Measurements from ENCODE around the gene FOXP4.

Gene FOXP4

DNA sequence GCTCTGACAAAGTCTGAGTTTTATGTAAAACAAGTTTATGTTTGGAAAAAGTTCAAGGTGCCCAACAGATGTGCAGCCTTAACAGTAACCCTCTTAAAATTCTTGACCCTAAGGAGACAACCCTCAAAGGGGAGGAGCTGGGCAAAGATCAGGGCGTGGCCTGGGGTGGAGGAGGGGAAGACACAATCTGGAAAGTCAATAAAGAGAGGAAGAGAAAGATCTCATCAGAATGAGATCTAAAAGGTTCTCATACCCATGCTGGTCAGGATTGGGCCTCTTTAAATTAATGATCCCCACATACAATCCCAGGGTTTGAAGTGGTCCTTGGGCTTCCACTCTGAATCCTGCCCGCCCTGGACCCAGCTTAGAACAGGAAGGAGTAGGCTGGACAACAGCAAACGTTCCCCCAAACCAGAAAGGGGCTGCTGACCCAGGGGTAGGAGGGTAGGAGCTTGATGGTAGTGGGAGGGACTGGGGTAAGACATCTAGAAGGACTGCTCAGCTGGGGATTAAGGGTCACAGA lies 33.0 kb downstream of the FOXP4 start:
- no peak for DNase-seq (ENCODE audit: low read depth, low spot score)
- no peak overlapping the region for H3K27ac ChIP-seq

DNA sequence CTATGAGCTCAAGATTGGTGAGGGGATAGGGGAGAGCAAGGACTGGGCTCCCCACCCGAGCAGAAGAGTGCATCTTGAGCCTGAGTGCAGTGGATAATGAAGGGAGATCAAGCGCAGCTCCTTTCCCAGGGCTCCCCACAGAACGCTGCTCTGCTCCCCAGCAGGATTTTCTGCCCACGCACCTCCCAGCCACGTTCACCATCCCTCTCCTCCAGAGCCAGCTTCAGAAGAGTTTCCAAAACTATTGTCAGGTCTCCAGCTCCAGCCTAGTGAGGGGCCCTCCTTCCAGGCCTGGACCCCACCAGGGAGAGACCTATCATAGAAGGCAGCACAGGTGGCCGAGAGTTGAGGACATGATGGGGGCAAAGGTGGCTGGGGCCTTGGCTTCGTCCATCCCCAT lies 34.5 kb downstream of the FOXP4 start:
- DNase-seq (ENCODE audit: low read depth, low spot score) = no peak
- H3K27ac ChIP-seq = no peak overlapping the region

DNA sequence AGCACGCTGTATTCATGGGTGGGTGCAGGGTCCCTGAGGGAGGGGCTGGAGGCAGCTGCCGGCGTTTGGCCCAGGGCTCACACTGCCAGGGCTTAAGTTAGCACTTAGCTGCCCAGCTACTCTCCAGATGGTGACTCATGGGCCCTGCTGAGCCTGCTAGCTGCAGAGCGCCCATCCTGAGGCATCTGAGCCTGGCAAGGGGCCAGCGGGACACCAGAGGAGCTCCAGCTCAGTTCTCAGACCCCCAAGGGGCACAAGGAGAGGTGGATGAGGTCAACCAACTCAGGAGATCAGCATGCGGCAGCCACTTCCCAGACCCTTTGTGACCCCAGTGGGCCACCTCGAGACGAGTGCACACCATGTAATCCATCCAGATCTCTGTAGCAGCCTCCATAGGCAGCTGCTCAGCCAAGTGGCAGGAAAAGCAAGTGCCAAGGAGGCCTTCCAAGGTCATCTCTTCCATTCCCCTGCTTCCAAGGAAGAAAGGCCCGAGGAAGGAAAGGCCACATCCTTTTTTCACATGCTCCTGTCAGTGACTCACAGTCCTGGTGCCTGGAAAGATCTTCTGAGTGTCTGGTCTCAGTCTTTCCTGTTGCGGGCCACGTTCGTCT lies 35.3 kb downstream of the FOXP4 start:
- no peak for DNase-seq (ENCODE audit: low read depth, low spot score)
- H3K27ac ChIP-seq = no peak overlapping the region

DNA sequence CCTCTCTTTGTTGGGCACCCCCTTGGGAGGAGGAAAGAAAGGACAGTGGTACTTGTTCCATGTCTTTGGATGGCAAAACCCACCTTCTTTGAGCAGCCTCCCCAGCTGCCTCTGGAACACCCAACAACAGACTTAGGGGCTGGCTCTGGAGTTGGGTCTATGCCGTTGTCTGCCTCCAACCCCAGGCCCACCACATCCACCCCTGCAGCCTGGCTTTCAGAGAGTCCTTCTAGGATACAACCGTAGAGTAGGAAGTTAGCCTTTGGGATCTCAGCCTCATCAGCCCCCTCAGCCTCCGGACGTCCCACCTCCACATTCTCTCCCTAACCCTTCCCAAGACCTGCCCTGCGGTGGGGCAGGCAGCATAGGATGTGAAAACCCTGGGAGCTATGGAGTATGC lies 36.4 kb downstream of the FOXP4 start:
- no peak for DNase-seq (ENCODE audit: low read depth, low spot score)
- no peak overlapping the region for H3K27ac ChIP-seq

DNA sequence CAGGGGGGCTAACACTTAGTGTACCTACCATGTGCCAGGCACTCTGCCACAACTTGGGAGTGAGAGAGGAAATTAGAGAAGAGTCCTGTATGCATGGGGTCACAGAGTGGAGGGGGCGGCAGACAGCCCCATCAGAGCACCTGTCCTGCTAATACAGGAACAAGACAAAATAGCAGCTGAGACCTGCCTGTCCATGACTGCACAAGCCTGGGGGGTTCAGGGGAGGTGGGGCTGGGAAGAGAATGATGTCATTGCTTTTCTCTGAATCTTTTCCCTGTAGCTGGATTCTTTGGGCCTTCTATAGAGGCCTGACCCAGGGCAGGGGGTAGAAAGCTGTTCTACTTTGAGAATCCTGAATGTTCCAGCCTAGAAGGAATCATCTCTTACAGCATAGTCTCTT lies 37.4 kb downstream of the FOXP4 start:
- H3K27ac ChIP-seq = no peak overlapping the region
- no peak for DNase-seq (ENCODE audit: low read depth, low spot score)

DNA sequence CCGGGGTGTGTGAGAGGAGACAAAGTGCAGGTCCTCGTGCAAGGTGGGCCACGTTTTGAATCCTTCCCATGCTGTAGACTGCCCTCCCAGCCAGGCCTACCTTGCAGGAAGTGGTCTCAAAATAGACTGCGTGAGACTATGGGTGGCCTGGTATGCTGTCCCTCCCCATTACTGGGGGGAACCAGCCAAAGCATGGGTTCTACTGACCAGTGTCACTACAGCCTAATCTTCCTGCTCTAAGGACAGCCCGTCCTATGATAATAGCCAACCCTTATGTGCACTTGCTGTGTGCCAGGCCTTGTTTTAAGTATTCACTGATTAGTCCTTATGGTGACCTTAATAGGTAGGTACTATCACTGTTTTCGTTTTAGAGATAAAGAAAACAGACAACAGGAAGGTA lies 38.0 kb downstream of the FOXP4 start:
- DNase-seq (ENCODE audit: low read depth, low spot score) = no peak

DNA sequence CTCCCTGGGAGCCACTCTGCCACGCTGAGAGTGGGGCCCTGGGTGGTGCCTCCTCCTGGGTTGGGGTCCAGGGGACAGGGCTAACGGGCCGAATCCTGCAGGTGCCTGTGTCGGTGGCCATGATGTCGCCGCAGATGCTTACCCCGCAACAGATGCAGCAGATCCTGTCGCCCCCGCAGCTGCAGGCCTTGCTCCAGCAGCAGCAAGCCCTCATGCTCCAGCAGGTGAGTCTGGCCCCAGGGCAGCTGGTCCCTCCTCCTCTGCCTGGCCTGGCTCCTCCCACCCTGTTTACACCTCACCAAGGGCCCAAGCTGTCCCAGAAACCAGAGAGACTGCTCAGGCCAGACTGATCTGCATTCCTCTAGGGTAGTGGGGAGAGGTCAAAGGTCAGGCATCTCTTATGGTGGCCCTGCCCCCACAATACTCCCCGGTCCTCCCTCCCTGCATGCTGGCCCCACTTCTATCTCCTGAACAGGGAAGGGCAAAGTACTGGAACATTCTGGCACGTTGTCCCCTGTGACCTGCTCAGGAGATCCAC lies 38.6 kb downstream of the FOXP4 start:
- no peak overlapping the region for H3K27ac ChIP-seq
- no peak for DNase-seq (ENCODE audit: low read depth, low spot score)

More for the DNA sequence above, 38.0 kb downstream of the FOXP4 start:
- H3K27ac ChIP-seq = no peak overlapping the region

DNA sequence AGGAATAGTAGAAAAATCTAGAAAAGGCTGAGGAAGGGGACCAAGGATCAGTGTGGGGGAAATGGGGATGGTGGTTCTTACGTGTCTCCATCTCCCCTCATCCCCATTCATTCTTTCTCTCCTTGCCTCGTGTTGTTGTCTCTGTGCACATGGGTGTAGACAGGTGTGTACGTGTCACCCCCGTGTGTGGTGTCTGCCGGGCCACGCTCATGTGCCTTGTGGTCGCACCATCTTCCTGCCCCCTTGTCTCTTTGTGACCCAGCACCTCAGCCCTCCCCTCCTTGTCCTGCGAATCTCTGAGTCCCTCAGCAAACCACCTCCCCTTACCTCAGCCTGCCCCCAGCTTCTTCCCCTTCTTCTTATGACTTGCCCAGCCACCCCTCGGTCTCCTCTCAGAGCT lies 39.4 kb downstream of the FOXP4 start:
- H3K27ac ChIP-seq = no peak overlapping the region
- no peak for DNase-seq (ENCODE audit: low read depth, low spot score)

DNA sequence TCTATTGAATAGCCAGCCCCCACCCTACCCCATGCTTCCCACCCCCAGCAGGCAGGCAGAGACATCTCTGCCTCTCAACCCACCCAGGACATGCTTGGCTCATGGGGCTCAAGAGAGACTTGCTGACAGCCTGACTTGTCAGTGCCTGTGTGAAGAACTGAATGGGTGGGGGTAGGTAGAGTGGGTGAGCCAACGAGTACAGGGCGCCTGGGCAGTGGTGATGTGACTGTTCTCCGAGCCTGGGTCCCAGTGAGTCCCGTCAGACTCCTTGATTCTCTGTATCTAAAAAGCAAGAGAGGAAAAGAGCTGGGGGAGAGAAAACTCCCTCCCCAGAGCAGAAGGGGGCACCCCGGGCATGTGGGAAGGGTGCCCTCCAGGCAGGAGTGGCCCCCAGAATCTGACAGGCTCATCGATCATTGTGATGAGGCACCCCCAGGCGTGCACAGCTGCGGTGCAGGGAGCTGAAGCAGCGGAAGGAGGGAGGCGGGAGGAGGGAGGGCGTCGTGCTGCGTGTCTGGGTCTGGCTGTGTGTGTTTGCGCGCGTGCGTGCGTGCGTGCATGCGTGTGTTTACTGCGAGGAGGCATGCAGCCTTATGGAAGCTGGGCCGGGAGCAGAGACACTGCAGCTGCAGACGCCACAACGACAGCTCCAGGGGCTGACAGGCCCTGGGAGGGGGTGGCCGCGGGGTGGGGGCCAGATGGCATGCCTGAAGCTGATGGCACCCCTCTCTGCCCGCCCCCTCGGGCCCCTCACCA lies 40.2 kb downstream of the FOXP4 start:
- DNase-seq (ENCODE audit: low read depth, low spot score) = no peak
- no peak overlapping the region for H3K27ac ChIP-seq

DNA sequence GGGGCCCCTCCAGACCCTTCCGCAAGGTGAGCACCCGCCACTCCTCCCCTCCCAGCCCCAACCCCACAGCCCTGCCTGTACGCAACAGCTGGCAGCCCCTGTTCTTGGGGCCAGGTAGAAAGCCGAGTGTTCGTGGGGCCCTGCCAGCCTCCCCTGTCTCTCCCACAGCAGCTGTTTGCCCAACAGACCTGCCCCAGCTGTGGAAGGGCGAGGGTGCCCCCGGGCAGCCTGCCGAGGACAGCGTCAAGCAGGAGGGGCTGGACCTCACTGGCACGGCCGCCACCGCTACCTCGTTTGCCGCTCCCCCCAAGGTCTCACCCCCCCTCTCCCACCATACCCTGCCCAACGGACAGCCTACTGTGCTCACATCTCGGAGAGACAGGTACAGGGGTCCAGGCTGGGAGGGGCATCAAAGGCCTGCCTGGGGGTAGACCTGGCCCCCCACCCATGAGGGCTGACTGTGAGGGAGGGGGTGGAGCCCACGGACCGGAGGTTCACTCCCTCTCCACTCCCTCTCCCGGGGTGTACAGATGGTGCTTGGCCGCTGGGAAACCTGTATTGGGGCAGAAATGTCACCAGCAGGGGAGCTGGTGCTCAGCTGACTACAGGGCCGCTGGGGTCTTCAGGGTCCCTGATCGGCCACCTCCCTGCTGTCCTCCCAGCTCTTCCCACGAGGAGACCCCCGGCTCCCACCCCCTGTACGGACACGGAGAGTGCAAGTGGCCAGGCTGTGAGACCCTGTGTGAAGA lies 41.1 kb downstream of the FOXP4 start:
- no peak for DNase-seq (ENCODE audit: low read depth, low spot score)
- no peak overlapping the region for H3K27ac ChIP-seq

DNA sequence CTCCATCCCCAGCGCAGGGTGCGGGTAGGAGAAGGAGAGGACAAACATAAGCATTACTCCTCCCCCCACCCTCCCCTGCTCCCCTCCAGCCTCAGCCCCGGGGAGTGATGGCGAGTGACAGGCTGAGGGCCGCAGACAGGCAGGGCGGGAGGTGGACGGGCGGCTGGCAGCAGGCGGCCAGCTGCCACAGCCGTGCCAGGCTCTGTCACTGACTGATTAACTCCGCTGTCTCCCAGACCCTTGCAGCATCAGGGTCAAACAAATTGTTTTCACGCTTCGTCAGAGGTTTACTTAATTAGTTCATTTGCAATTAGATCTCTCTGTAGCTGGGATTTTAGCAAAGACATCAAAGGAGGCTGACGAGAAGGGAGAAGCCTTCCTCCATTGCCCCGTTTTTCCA lies 41.9 kb downstream of the FOXP4 start:
- H3K27ac ChIP-seq = no peak overlapping the region
- no peak for DNase-seq (ENCODE audit: low read depth, low spot score)

DNA sequence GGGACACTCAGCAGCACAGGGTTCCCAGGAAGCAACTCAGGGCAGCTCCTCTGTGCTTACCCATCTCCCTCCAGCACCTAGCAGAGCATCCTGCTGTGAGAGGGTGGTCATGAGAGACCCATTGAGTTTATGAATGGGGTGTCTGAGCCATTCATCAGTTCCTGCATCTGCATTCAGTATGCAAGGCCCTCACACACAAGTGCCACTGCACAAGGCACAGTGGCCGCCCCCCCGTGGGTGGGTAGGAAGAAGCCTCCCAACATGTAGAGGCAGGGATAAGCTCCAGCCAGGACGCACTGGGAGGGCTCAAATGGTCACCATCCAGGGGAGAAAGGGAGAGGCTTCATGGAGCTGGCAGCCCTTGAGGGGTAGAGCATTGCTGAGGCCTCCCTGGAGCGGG lies 43.0 kb downstream of the FOXP4 start:
- DNase-seq (ENCODE audit: low read depth, low spot score) = no peak
- H3K27ac ChIP-seq = no peak overlapping the region

DNA sequence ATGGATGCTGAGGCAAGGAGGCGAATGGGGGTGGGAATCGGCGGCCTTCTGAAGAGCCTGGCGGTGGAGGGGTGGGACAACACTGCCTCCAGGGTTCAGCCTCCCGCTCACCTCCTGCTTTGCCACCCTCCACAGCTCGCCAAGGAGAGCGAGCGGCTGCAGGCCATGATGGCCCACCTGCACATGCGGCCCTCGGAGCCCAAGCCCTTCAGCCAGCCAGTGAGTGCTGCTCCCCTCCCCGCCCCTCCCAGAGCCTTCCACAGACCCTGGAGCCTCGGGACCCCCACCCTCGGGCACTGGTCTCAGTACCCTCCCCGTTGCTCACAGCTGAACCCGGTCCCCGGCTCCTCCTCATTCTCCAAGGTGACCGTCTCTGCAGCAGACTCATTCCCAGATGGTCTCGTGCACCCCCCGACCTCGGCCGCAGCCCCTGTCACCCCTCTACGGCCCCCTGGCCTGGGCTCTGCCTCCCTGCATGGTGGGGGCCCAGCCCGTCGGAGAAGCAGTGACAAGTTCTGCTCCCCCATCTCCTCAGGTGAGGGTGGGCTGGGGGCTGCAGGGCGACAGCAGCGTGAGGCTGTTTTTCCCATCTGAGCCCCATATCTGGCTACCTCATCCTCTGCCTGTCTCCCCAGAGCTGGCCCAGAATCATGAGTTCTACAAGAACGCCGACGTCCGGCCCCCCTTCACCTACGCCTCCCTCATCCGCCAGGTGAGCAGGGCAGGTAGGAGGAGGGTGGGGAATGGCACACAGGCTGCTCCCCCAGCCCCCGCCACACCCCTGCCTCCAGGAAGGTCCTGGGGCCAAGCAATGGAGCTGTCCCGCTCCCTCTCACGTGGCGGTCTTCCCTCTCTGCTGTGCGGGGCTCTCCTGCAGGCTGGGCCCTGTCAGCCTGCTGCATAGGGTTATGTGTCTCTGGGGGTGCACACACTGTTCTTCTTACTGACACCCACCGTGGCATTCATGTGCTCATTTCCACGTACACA lies 43.7 kb downstream of the FOXP4 start:
- no peak for DNase-seq (ENCODE audit: low read depth, low spot score)
- no peak overlapping the region for H3K27ac ChIP-seq

DNA sequence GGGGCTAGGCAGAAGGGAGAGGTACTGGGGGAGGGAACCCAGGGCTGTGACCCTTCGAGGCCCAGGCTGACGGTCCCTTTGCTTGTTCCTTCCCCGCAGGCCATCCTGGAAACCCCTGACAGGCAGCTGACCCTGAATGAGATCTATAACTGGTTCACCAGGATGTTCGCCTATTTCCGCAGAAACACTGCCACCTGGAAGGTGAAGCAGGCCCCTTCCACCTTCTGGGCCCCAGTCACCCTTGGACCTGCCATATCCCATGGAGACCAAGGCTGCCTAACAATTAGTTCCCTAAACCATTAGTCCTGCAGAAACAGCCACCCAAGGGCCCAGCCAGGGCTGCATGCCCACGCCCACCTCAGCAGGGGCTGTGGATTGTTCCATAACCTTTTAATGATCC lies 44.9 kb downstream of the FOXP4 start:
- no peak for DNase-seq (ENCODE audit: low read depth, low spot score)

DNA sequence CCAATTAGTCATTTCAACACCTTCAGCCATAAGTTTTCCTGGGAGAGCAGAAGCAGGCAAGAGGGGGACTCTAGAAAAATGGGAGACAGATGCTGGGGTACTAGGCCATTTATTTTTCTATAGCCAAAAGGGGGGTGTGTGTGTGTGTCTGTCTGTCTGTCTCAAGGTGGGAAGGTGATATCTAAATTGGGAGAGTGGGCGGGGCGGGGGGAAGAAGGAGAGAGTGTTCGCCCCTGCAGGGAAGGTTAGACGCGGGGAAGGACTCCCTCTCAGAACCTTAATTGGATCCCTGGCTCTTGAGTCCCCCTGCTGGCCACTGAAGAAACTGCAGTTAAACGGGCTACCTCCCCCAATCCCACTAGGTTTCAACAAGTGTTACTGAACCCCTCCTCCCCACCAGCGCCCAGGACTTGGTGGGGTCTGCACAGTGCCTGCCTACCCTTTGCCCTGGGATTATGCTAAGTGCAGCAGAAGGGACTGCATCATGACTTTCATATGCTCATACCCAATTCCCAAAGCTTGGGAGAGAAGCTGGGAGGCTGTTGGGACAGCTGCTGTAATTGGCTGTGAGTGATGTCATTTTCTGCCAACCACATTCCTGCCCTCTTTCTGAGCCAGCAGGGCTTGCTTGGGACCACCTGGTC lies 45.8 kb downstream of the FOXP4 start:
- no peak for DNase-seq (ENCODE audit: low read depth, low spot score)
- no peak overlapping the region for H3K27ac ChIP-seq

More for the DNA sequence above, 44.9 kb downstream of the FOXP4 start:
- H3K27ac ChIP-seq = no peak overlapping the region

DNA sequence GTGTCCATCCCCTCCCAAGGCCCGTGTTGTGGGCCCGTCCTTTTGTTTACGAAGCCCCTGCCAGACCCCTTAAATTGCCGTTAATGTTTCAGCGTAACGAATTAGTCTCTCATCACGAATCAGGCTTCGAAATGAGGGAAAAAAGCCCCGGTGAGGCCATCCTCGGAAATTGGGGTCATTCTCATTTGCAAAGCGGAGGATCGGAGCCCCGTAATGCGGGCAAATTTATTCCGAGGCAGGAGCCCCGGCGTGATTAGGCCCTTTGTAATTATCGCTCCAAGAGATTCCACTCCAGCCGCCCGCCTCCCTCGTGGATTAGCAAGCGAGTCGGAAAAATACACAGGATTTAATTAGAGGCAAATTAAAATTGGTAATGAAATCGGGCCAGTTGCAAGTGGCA lies 47.2 kb downstream of the FOXP4 start:
- H3K27ac ChIP-seq = no peak overlapping the region
- no peak for DNase-seq (ENCODE audit: low read depth, low spot score)

DNA sequence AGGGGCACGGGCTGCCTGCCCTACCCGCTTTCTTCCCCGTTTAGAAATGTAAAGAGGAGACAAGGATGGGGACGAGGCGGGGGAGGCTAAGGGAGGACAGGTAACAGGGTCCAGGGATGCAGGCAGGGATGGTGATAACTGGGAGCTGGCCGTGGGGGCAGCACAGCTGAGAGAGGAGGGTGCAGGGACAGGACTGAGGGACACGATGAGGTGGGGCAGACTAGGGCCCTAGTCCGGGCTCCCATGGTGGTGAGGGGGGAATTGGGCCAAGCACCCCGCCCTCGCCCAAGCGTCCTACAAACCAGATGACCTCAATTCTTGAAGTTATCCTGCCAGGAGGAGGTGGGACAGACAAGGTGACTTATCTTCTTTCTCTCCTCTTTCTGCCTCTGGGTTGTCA lies 47.7 kb downstream of the FOXP4 start:
- H3K27ac ChIP-seq = no peak overlapping the region
- DNase-seq (ENCODE audit: low read depth, low spot score) = no peak

DNA sequence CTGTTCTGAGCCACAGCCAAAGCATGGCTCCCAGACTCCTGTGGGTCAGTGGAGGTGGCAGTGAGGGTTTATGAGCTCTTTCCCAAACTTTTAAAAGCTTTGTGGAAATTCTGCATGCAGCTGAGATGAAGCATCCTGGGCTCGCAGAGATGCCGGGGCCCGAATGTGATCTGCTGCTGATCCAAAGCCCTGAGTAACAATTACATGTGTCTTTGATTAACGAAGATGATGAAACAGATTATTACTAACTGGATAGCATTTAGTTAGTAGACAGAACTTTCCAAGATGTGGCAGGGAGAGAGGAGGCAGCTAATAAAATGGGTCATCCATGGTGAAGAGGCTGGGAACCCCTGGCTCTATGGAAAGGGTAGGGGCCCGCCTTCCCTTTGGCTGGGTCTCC lies 48.1 kb downstream of the FOXP4 start:
- no peak overlapping the region for H3K27ac ChIP-seq
- no peak for DNase-seq (ENCODE audit: low read depth, low spot score)

DNA sequence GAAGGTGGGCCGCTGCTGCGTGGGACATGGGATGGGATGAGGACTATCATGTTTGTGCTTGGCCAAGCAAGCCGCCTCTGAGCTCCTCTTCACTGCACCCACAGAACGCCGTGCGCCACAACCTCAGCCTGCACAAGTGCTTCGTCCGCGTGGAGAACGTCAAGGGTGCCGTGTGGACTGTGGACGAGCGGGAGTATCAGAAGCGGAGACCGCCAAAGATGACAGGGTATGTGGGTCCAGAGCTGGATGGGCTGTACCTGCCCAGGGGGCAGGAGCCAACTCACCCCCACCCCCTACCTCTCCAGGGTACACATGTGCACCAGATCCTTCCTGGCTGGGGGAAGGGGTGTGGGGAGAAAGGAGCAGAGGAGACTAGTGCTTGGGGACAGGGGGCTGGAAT lies 48.6 kb downstream of the FOXP4 start:
- H3K27ac ChIP-seq = no peak overlapping the region
- no peak for DNase-seq (ENCODE audit: low read depth, low spot score)
